ENCODE measurements around the gene IL23R.

Gene IL23R

GRCh38 chr1:67143966-67144365 is 22.3 kb upstream of the IL23R start:
- no peak overlapping the region for H3K27ac ChIP-seq (ENCODE audit: low read depth, low read length)
- no peak overlapping the region for H3K9ac ChIP-seq (ENCODE audit: low read length)
- no peaks in the 10 kb centered on the region for H3K36me3 ChIP-seq (ENCODE audit: low read length)
- no peaks in the 10 kb centered on the region for H3K9me2 ChIP-seq (replicated peaks; ENCODE audit: insufficient read depth, low read length)
- no peaks in the 10 kb centered on the region for H4K20me1 ChIP-seq (ENCODE audit: low read depth, low read length)
- no peak overlapping the region for H3K4me3 ChIP-seq (ENCODE audit: insufficient read depth, low read length, poor library complexity, severe bottlenecking)
- no peaks in the 10 kb centered on the region for H3K27me3 ChIP-seq (ENCODE audit: low read length)
- H3K79me2 ChIP-seq (ENCODE audit: insufficient read depth, low read length) = no peaks in the 10 kb centered on the region
- no peak overlapping the region for H2AFZ ChIP-seq (ENCODE audit: low read depth, low read length, severe bottlenecking)
- H3K4me2 ChIP-seq (ENCODE audit: low read depth, low read length, poor library complexity, severe bottlenecking) = no peak overlapping the region
- H3F3A ChIP-seq (ENCODE audit: insufficient read depth) = no peaks in the 10 kb centered on the region
- TF ChIP-seq, protein P1, sequence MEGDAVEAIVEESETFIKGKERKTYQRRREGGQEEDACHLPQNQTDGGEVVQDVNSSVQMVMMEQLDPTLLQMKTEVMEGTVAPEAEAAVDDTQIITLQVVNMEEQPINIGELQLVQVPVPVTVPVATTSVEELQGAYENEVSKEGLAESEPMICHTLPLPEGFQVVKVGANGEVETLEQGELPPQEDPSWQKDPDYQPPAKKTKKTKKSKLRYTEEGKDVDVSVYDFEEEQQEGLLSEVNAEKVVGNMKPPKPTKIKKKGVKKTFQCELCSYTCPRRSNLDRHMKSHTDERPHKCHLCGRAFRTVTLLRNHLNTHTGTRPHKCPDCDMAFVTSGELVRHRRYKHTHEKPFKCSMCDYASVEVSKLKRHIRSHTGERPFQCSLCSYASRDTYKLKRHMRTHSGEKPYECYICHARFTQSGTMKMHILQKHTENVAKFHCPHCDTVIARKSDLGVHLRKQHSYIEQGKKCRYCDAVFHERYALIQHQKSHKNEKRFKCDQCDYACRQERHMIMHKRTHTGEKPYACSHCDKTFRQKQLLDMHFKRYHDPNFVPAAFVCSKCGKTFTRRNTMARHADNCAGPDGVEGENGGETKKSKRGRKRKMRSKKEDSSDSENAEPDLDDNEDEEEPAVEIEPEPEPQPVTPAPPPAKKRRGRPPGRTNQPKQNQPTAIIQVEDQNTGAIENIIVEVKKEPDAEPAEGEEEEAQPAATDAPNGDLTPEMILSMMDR (IDR thresholded peaks at IDR 0.05; ENCODE audit: insufficient read depth, low read length, poor library complexity, severe bottlenecking) = no peak
- TF ChIP-seq EZH2phosphoT487 (conservative IDR thresholded peaks at IDR 0.05; ENCODE audit: low read length) = no peak
- no peaks in the 10 kb centered on the region for H3K9me3 ChIP-seq (ENCODE audit: insufficient read depth, low read length)

DNA sequence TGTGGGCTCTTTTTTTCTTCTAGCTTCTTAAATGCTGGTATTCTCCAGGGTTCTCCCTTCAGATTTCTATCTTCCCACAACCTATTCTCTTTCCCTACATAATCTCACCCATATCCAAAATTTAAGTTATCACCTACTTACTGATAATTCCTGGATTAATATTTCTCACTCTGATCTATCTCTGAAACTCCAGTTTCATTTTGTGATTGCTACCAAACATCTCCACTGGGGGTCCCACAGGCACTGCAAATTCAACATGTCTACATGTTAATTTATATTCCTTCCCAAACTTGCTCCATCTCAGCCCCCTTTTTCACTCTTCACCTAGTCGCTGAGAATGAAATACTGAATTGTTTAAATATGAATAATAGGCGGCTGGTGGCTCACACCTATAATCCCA is 21.6 kb upstream of the IL23R start:
- TF ChIP-seq, protein P1 (IDR thresholded peaks at IDR 0.05; ENCODE audit: insufficient read depth, low read length, poor library complexity, severe bottlenecking) = peak; percentile 24
- TF ChIP-seq EZH2phosphoT487 (conservative IDR thresholded peaks at IDR 0.05; ENCODE audit: low read length) = no peak
- Histone ChIP-seq H3F3A (ENCODE audit: insufficient read depth) (no peaks in the 10 kb centered on the region), H3K9ac (ENCODE audit: low read length) (no peak overlapping the region), H3K9me3 (ENCODE audit: insufficient read depth, low read length) (no peaks in the 10 kb centered on the region), H3K27ac (ENCODE audit: low read depth, low read length) (no peak overlapping the region), H3K36me3 (ENCODE audit: low read length) (no peaks in the 10 kb centered on the region), H2AFZ (ENCODE audit: low read depth, low read length, severe bottlenecking) (no peak overlapping the region), H4K20me1 (ENCODE audit: low read depth, low read length) (no peaks in the 10 kb centered on the region), H3K4me2 (ENCODE audit: low read depth, low read length, poor library complexity, severe bottlenecking) (no peak overlapping the region), H3K27me3 (ENCODE audit: low read length) (no peaks in the 10 kb centered on the region), H3K79me2 (ENCODE audit: insufficient read depth, low read length) (no peaks in the 10 kb centered on the region), H3K9me2 (replicated peaks; ENCODE audit: insufficient read depth, low read length) (no peaks in the 10 kb centered on the region), H3K4me3 (ENCODE audit: insufficient read depth, low read length, poor library complexity, severe bottlenecking) (no peak overlapping the region)

DNA sequence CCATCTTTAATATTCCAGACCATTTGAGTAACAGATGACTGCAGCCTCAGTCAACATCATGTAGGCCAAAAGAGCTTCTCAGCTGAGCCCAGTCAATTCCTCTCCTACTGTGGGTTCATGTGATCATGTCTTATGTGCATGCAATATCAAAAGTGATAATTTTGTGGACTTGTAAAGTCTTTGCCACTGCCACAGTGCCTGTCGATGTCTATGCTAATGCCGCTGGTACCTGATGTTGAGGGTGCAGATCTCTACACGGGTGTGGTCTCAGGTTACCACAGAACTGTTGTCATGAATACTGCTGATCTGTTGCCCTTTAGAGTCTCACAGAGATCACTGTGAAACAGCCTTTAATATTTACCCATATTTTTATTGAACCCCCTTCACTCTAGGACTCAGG is 20.2 kb upstream of the IL23R start:
- no peaks in the 10 kb centered on the region for H3K9me3 ChIP-seq (ENCODE audit: insufficient read depth, low read length)
- H3K4me2 ChIP-seq (ENCODE audit: low read depth, low read length, poor library complexity, severe bottlenecking) = no peak overlapping the region
- no peak for TF ChIP-seq EZH2phosphoT487 (conservative IDR thresholded peaks at IDR 0.05; ENCODE audit: low read length)
- TF ChIP-seq, protein P1 (IDR thresholded peaks at IDR 0.05; ENCODE audit: insufficient read depth, low read length, poor library complexity, severe bottlenecking) = no peak
- no peak overlapping the region for H3K9ac ChIP-seq (ENCODE audit: low read length)
- H3K27ac ChIP-seq (ENCODE audit: low read depth, low read length) = no peak overlapping the region
- no peaks in the 10 kb centered on the region for H3K27me3 ChIP-seq (ENCODE audit: low read length)
- H3K36me3 ChIP-seq (ENCODE audit: low read length) = no peaks in the 10 kb centered on the region
- no peaks in the 10 kb centered on the region for H3K9me2 ChIP-seq (replicated peaks; ENCODE audit: insufficient read depth, low read length)
- no peaks in the 10 kb centered on the region for H3F3A ChIP-seq (ENCODE audit: insufficient read depth)
- H4K20me1 ChIP-seq (ENCODE audit: low read depth, low read length) = no peaks in the 10 kb centered on the region
- no peak overlapping the region for H3K4me3 ChIP-seq (ENCODE audit: insufficient read depth, low read length, poor library complexity, severe bottlenecking)
- H2AFZ ChIP-seq (ENCODE audit: low read depth, low read length, severe bottlenecking) = no peak overlapping the region
- H3K79me2 ChIP-seq (ENCODE audit: insufficient read depth, low read length) = no peaks in the 10 kb centered on the region

Measured in SU-DHL-6 (cell line).